K562 (cell line): Measurements from ENCODE around the gene ZSWIM4. TPM values are rescaled to one million over a fixed set of nuclear protein-coding genes. Genes with fewer than 3 reads are reported as not detected.

Experiments used
- ATAC-seq: fragments of 200-7000 bp; cut with Tn5 transposase; 3 replicates; pipeline ENCODE4 v1.9.1; 2020; ENCODE audit warnings: moderate library complexity
- BruUV-seq: library from RNA; stranded (reverse); fragments of 400-500 nt; replicated peaks from 2 replicates; lab custom pipeline; 2021; lab: Mats Ljungman, UMichigan
- CTCF ChIA-PET: fragments of 300-600 bp; formaldehyde crosslinking; extraction: SDS; loops from one replicate; lab custom pipeline; 2021; ENCODE audit warnings: low intra/inter-chr PET ratio; lab: Yijun Ruan, JAX
- POLR2A ChIA-PET: fragments of 300-600, 350-650 bp; sonication (Branson Sonifier 250); formaldehyde crosslinking; extraction: SDS; loops from one replicate; lab custom pipeline; 2021; ENCODE audit warnings: antibody characterized with exemption, inconsistent platforms; lab: Yijun Ruan, JAX
- DNase-seq, 4 experiments: peaks; one replicate each; pipeline versions ENCODE4 v3.0.0 to v3.0.0-alpha.2; 2011 to 2018; ENCODE audit warnings: low spot score in 3 of 4, mixed read lengths in 3 of 4; ENCODE audit errors: extremely low read depth in 1 of 4
- FAIRE-seq: peaks from 2 replicates; lab custom pipeline; 2011; peaks lifted over from hg19 to GRCh38; lab: Jason Lieb, UNC
- H2AFZ ChIP-seq: 2 replicates; pipeline ENCODE4 v1.6.0; 2011; ENCODE audit warnings: low read depth, low read length, control low read depth, inconsistent platforms
- H3K27ac ChIP-seq: fragments of 200-600 bp; 3 replicates; pipeline ENCODE4 v1.8.0; 2011; ENCODE audit warnings: low read depth, mild to moderate bottlenecking, control low read depth, inconsistent platforms, low read length, moderate library complexity, mixed read lengths; ENCODE audit errors: extremely low read depth
- H3K27me3 ChIP-seq, 2 experiments: fragments of 300-600 bp in 1 of 2; 2 replicates in 1 of 2; 3 replicates in 1 of 2; pipeline versions ENCODE4 v1.6.0 to v1.8.0; 2011; ENCODE audit warnings: inconsistent platforms in 2 of 2, low read length in 2 of 2, mild to moderate bottlenecking in 1 of 2, mixed read lengths in 1 of 2, moderate library complexity in 1 of 2; ENCODE audit not compliant: control insufficient read depth in 2 of 2, insufficient read depth in 2 of 2
- H3K36me3 ChIP-seq: fragments of 300-600 bp; 3 replicates; pipeline ENCODE4 v1.8.0; 2011; ENCODE audit warnings: mild to moderate bottlenecking, low read length, inconsistent platforms; ENCODE audit not compliant: control insufficient read depth, insufficient read depth
- H3K4me1 ChIP-seq, 2 experiments: fragments of 200-600 bp in 1 of 2; replicated peaks in 1 of 2; 2 replicates in 1 of 2; 3 replicates in 1 of 2; pipeline versions ENCODE4 v1.5.1 to v1.8.0; 2011; ENCODE audit warnings: inconsistent platforms in 2 of 2, low read length in 2 of 2, mild to moderate bottlenecking in 1 of 2, mixed read lengths in 1 of 2, moderate library complexity in 1 of 2; ENCODE audit not compliant: control insufficient read depth in 2 of 2, insufficient read depth in 2 of 2
- H3K4me2 ChIP-seq: 2 replicates; pipeline ENCODE4 v1.6.1; 2011; ENCODE audit warnings: low read length, control low read depth, inconsistent platforms, mixed read lengths; ENCODE audit not compliant: insufficient read depth
- H3K4me3 ChIP-seq: fragments of 200-600 bp; sonication (generic), shearing (Covaris generic); 2 replicates; pipeline ENCODE4 v1.5.1; 2016; ENCODE audit warnings: control low read depth, inconsistent platforms
- H3K79me2 ChIP-seq: fragments of 200-600 bp; 3 replicates; pipeline ENCODE4 v1.8.0; 2011; ENCODE audit warnings: low read length, inconsistent platforms; ENCODE audit not compliant: control insufficient read depth, insufficient read depth
- H3K9ac ChIP-seq, 2 experiments: 2 replicates each; pipeline versions ENCODE4 v1.6.0 to v1.6.1; 2011; ENCODE audit warnings: low read depth in 2 of 2, low read length in 2 of 2, control low read depth in 1 of 2, inconsistent platforms in 1 of 2, mild to moderate bottlenecking in 1 of 2, mixed read lengths in 1 of 2; ENCODE audit not compliant: insufficient read depth in 1 of 2
- H3K9me1 ChIP-seq: one replicate; pipeline ENCODE4 v1.6.0; 2011; ENCODE audit warnings: inconsistent platforms, mild to moderate bottlenecking, low read length, moderate library complexity; ENCODE audit not compliant: control insufficient read depth, insufficient read depth
- H3K9me3 ChIP-seq: replicated peaks from 2 replicates; pipeline ENCODE4 v1.5.1; 2011; ENCODE audit warnings: low read depth, low read length, inconsistent platforms; ENCODE audit not compliant: control insufficient read depth, insufficient read depth
- H4K20me1 ChIP-seq: replicated peaks from 2 replicates; pipeline ENCODE4 v1.6.1; 2011; ENCODE audit warnings: low read length, inconsistent platforms, mixed read lengths; ENCODE audit not compliant: control insufficient read depth, insufficient read depth
- BCOR ChIP-seq: fragments of 450-650 bp; IDR thresholded peaks from 2 replicates; pipeline ENCODE4 v1.6.1; 2016
- MEIS2 ChIP-seq: fragments of 450-650 bp; IDR thresholded peaks from 2 replicates; pipeline ENCODE4 v1.6.1; 2014; ENCODE audit warnings: mild to moderate bottlenecking; ENCODE audit not compliant: partially characterized antibody
- POLR2A ChIP-seq: fragments of 450-650 bp; conservative IDR thresholded peaks from 2 replicates; pipeline ENCODE4 v1.6.1; 2016
- RBM25 ChIP-seq: fragments of 200-400 bp; formaldehyde crosslinking; IDR thresholded peaks from 2 replicates; pipeline ENCODE4 v1.6.1; 2018; ENCODE audit warnings: low read length, low read depth, moderate library complexity; ENCODE audit not compliant: severe bottlenecking
- SUPT5H ChIP-seq: fragments of 450-650 bp; IDR thresholded peaks from 2 replicates; pipeline ENCODE4 v1.6.1; 2016
- TAL1 ChIP-seq: fragments of 450-650 bp; IDR thresholded peaks from 2 replicates; pipeline ENCODE4 v1.6.1; 2016; ENCODE audit warnings: mild to moderate bottlenecking
- ZNF121 ChIP-seq: sonication (generic); formaldehyde crosslinking; conservative IDR thresholded peaks from 2 replicates; pipeline ENCODE4 v1.8.0; 2022; ENCODE audit warnings: missing genetic modification reagents
- ZNF175 ChIP-seq: fragments of 200-800 bp; sonication (Bioruptor generic); IDR thresholded peaks from 2 replicates; pipeline ENCODE4 v1.6.1; 2016; ENCODE audit warnings: low read depth, mild to moderate bottlenecking, missing genetic modification characterization, missing compliant biosample characterization
- ZNF507 ChIP-seq: conservative IDR thresholded peaks from 2 replicates; pipeline ENCODE4 v1.6.1; 2017; ENCODE audit warnings: missing genetic modification characterization, missing compliant biosample characterization
- WGBS: fragments of 100-300 bp; shearing (Covaris generic); methylation state at CpG from one replicate; pipeline ENCODE4 v1.1.6; 2016; ENCODE audit warnings: low coverage, mixed read lengths; ENCODE audit not compliant: insufficient coverage; ENCODE audit errors: missing lambda C conversion rate; 5-methylcytosine and 5-hydroxymethylcytosine counted together
- in situ Hi-C: fragments of 300-500 bp; cut with MboI; formaldehyde crosslinking; loops from 4 replicates; pipeline ENCODE4 v1.15.0; 2018; ENCODE audit warnings: inconsistent platforms, mixed read lengths
- intact Hi-C: fragments of 100-400 bp; cut with micrococcal nuclease; formaldehyde crosslinking; loops from 2 replicates; pipeline ENCODE4 v1.14.2; 2022
- polyA plus RNA-seq, 8 experiments: library from polyadenylated mRNA; depleted of rRNA in 4 of 8; stranded (reverse) in 5 of 8; unstranded in 3 of 8; fragments of >200 nt; fragmentation: Nextera tagmentation in 2 of 8; fragmentation: Illumina TruSeq in 1 of 8; extraction: Ambion mirVana in 2 of 8; extraction: Trizol in 1 of 8; gene quantifications; 2 replicates each; pipeline versions ENCODE4 v1.2.1 to v1.2.3, GENCODE V29; 2011 to 2014; ENCODE audit warnings: inconsistent platforms in 1 of 8, missing spikeins in 1 of 8
- total RNA-seq, 7 experiments: library from RNA; depleted of rRNA in 6 of 7; stranded (reverse); fragments of >200 nt in 6 of 7; fragmentation: Illumina TruSeq in 2 of 7; extraction: Trizol in 2 of 7; gene quantifications; 2 replicates each; pipeline versions ENCODE4 v1.2.1 to v1.2.3, GENCODE V29; 2011 to 2021; ENCODE audit warnings: low replicate concordance in 1 of 7
- TF ChIP-seq, protein P1 (sequence below): fragments of 450-650 bp; IDR thresholded peaks from 2 replicates; pipeline ENCODE4 v1.6.1; 2016

ZSWIM4 gene
- total and polyA plus RNA-seq, 9 of the 15 experiments (the other 6 are each of a cell fraction or from before 2014, with no cell fraction given), result 0.25 to 3.7 (median 0.79) TPM; not detected in 2

DNA sequence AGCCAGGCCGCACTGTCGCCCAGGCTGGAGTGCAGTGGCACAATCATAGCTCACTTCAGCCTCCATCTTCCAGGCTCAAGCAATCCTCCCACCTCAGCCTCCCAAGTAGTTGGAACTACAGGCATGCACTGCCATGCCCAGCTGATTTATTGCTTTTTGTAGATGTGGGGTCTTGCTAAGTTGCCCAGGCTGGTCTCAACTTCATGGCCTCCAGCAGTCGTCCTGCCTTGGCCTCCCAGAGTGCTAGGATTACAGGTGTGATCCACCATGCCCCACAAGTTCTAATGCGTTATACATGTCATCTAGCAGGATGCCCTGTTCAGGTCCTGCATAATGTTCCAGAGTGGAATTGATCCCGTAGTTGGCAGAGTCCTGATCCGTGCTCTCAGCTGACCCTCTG lies 16.4 kb upstream of the ZSWIM4 start:
- H3K9ac ChIP-seq, result no peak overlapping the region
- 86% methylated on average over 6 of the region's 6 CpGs for WGBS
- no peaks in the 10 kb centered on the region for H4K20me1 ChIP-seq
- no peaks in the 10 kb centered on the region for H3K9me3 ChIP-seq
- CTCF ChIA-PET, result no interaction called here
- no TSS peak for BruUV-seq
- H2AFZ ChIP-seq, result no peak overlapping the region
- in situ Hi-C loops (no loop called here), intact Hi-C loops (no loop called here)
- H3K27me3 ChIP-seq, result no peaks in the 10 kb centered on the region
- POLR2A ChIA-PET, result interaction anchor here (0.5 to 1.6 kb wide), 4 partner anchors 9 to 83 kb away, joined by 3 to 7 read pairs (median 4); no protein-coding TSS in a partner anchor
- H3K36me3 ChIP-seq, result peaks cover 39% of the 10 kb centered on the region
- H3K4me1 ChIP-seq, result peaks cover 13 to 27% of the 10 kb centered on the region in 2 experiments
- DNase-seq (no peak), FAIRE-seq (no peak)
- H3K4me3 ChIP-seq, result no peak overlapping the region
- H3K4me2 ChIP-seq, result no peak overlapping the region
- TF ChIP-seq TAL1 (no peak), ZNF507 (tag) (no peak), ZNF175 (CRISPR knock-in tag) (no peak), ZNF121 (CRISPR knock-in tag) (peak; percentile 98), BCOR (peak; percentile 39; the same call in 1 of the 2 replicates), RBM25 (peak; percentile 17), POLR2A (peak; percentile 53), SUPT5H (peak; percentile 47; the same call in 1 of the 2 replicates), MEIS2 (peak; percentile 18)
- TF ChIP-seq, protein P1, sequence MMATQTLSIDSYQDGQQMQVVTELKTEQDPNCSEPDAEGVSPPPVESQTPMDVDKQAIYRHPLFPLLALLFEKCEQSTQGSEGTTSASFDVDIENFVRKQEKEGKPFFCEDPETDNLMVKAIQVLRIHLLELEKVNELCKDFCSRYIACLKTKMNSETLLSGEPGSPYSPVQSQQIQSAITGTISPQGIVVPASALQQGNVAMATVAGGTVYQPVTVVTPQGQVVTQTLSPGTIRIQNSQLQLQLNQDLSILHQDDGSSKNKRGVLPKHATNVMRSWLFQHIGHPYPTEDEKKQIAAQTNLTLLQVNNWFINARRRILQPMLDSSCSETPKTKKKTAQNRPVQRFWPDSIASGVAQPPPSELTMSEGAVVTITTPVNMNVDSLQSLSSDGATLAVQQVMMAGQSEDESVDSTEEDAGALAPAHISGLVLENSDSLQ, result peak; percentile 40; the same call in 1 of the 2 replicates
- TF ChIP-seq, all 486 proteins: peak for 7
- no peak for ATAC-seq
- H3K9me1 ChIP-seq, result no peaks in the 10 kb centered on the region
- H3K79me2 ChIP-seq, result peaks cover 25% of the 10 kb centered on the region
- no peak overlapping the region for H3K27ac ChIP-seq
